ENCODE results near the gene PAM16. TPM values are rescaled to one million over a fixed set of nuclear protein-coding genes. Genes with fewer than 3 reads are reported as not detected.
"Not testable (repeated sequence)": the region's sequence is repeated elsewhere in the genome, so short reads cannot be mapped to it uniquely, and the experiment has no call there.

Gene PAM16
- total RNA-seq, 1 experiment from 2014 or later, result 65.6 TPM

DNA sequence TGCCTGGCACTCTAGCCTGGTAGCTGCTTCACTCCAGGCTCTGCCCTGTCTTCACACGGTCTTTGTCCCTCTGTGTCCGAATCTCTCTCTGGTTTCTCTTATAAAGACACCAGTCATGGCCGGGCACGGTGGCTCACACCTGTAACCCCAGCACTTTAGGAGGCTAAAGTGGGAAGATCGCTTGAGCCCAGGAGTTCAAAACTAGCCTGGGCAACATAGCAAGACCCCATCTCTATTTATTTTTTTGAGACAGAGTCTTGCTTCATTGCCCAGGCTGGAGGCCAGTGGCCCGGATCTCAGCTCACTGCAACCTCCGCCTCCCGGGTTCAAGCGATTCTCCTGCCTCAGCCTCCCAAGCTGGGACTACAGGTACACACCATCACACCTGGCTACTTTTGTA lies 17.4 kb downstream of the PAM16 start:
- not testable (repeated sequence) for H3K9ac ChIP-seq (ENCODE audit: low read length); H3K4me2 ChIP-seq (ENCODE audit: low read depth, low read length, poor library complexity, severe bottlenecking); H4K20me1 ChIP-seq (ENCODE audit: insufficient read depth, low read depth, low read length); H3K27me3 ChIP-seq (ENCODE audit: low read length); H3K9me3 ChIP-seq (ENCODE audit: low read length); H2AFZ ChIP-seq (ENCODE audit: low read length); H3K4me3 ChIP-seq (ENCODE audit: low read length); H3K36me3 ChIP-seq (ENCODE audit: insufficient read depth, low read length); DNase-seq; H3K4me1 ChIP-seq (ENCODE audit: low read length); H3K27ac ChIP-seq (ENCODE audit: low read length); H3K79me2 ChIP-seq (ENCODE audit: low read length); H3K9me2 ChIP-seq (replicated peaks; ENCODE audit: insufficient read depth, low read length)

DNA sequence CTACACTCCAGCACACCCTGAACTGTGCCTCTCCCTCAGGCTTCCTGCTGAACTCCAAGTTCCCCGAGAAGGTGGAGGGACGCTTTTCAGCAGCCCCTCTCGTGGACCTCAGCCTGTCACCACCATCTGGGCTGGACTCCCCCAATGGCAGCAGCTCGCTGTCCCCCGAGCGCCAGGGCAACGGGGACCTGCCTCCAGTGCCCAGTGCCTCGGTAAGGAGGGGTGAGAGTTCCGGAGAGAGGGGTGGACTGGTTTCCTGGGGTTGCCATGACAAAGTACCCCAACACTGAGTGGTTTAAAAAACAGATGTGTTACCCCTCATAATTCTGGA lies 17.8 kb downstream of the PAM16 start:
- Histone ChIP-seq H3K9ac (ENCODE audit: low read length) (no peak overlapping the region), H3K4me3 (ENCODE audit: low read length) (no peak overlapping the region), H4K20me1 (ENCODE audit: insufficient read depth, low read depth, low read length) (peaks cover 6% of the 10 kb centered on the region; the same call in 1 of the 2 replicates), H3K27me3 (ENCODE audit: low read length) (no peaks in the 10 kb centered on the region), H2AFZ (ENCODE audit: low read length) (no peak overlapping the region), H3K36me3 (ENCODE audit: insufficient read depth, low read length) (no peaks in the 10 kb centered on the region; the same call in 1 of the 2 replicates), H3K9me2 (replicated peaks; ENCODE audit: insufficient read depth, low read length) (no peaks in the 10 kb centered on the region), H3K4me1 (ENCODE audit: low read length) (peaks cover 3% of the 10 kb centered on the region), H3K9me3 (ENCODE audit: low read length) (no peaks in the 10 kb centered on the region), H3K4me2 (ENCODE audit: low read depth, low read length, poor library complexity, severe bottlenecking) (no peak overlapping the region), H3K27ac (ENCODE audit: low read length) (no peak overlapping the region), H3K79me2 (ENCODE audit: low read length) (no peaks in the 10 kb centered on the region)
- no peak for DNase-seq

DNA sequence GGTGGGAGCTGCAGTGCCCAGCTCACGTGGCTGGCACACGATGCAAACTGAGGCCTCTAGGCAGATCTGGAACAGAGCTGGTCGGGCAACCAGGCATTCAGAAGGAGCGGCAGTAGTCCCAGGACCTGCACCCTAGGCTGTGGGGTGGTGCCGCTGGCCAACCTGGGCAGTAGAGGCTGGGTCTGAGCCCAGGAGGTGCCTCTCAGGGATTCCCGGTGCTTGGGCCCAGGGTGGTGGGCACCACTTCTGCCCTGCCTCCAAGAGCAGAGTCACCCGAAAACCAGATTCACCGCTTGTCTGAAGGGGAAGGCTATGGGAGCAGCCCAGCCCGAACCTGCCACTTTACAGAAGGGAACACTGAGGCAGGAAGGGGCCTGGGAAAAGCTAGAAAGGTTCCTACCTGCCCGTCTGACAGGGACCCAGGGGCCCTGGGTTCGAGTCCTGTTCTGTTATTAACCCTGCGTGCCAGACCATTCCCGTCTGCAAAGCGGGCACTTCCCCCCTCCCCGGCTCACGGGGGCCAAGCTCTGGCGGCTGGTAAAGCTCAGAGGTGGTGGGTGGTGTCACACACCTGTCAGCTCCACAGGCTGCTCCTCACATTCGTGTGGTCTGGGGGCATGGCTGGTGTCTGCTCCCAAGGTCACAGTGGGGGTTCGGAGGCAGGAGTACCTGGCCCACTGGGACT lies 18.4 kb downstream of the PAM16 start:
- Histone ChIP-seq H3K36me3 (ENCODE audit: insufficient read depth, low read length) (no peaks in the 10 kb centered on the region), H3K27ac (ENCODE audit: low read length) (no peak overlapping the region), H3K9me2 (replicated peaks; ENCODE audit: insufficient read depth, low read length) (no peaks in the 10 kb centered on the region), H3K9ac (ENCODE audit: low read length) (no peak overlapping the region), H4K20me1 (ENCODE audit: insufficient read depth, low read depth, low read length) (peaks cover 3% of the 10 kb centered on the region; the same call in 1 of the 2 replicates), H3K27me3 (ENCODE audit: low read length) (no peaks in the 10 kb centered on the region), H2AFZ (ENCODE audit: low read length) (no peak overlapping the region), H3K4me3 (ENCODE audit: low read length) (no peak overlapping the region), H3K9me3 (ENCODE audit: low read length) (no peaks in the 10 kb centered on the region), H3K4me1 (ENCODE audit: low read length) (peaks cover 8% of the 10 kb centered on the region), H3K79me2 (ENCODE audit: low read length) (no peaks in the 10 kb centered on the region), H3K4me2 (ENCODE audit: low read depth, low read length, poor library complexity, severe bottlenecking) (no peak overlapping the region)
- no peak for DNase-seq

DNA sequence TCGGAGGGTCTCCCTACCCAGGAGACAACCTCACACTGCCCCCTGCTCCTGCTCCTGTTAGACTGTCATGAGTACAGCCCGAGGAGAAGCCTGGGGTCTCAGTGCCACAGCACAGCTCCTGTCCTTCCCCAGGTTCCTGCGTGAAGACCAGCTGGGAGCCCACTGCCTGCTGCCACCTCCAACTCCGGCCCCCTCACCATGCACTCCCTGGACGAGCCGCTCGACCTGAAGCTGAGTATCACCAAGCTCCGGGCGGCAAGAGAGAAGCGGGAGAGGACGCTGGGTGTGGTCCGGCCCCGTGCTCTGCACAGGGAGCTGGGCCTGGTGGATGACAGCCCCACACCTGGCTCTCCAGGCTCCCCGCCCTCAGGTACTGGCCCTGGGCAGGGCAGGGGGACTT lies 19.0 kb downstream of the PAM16 start:
- no peak for DNase-seq
- Histone ChIP-seq H3K9ac (ENCODE audit: low read length) (no peak overlapping the region), H3K36me3 (ENCODE audit: insufficient read depth, low read length) (no peaks in the 10 kb centered on the region), H3K4me2 (ENCODE audit: low read depth, low read length, poor library complexity, severe bottlenecking) (no peak overlapping the region), H3K9me3 (ENCODE audit: low read length) (no peaks in the 10 kb centered on the region), H3K27ac (ENCODE audit: low read length) (no peak overlapping the region), H3K4me1 (ENCODE audit: low read length) (peaks cover 9% of the 10 kb centered on the region), H3K79me2 (ENCODE audit: low read length) (no peaks in the 10 kb centered on the region), H3K27me3 (ENCODE audit: low read length) (no peaks in the 10 kb centered on the region), H3K4me3 (ENCODE audit: low read length) (no peak overlapping the region), H2AFZ (ENCODE audit: low read length) (no peak overlapping the region), H3K9me2 (replicated peaks; ENCODE audit: insufficient read depth, low read length) (no peaks in the 10 kb centered on the region), H4K20me1 (ENCODE audit: insufficient read depth, low read depth, low read length) (peaks cover 3% of the 10 kb centered on the region; the same call in 1 of the 2 replicates)

DNA sequence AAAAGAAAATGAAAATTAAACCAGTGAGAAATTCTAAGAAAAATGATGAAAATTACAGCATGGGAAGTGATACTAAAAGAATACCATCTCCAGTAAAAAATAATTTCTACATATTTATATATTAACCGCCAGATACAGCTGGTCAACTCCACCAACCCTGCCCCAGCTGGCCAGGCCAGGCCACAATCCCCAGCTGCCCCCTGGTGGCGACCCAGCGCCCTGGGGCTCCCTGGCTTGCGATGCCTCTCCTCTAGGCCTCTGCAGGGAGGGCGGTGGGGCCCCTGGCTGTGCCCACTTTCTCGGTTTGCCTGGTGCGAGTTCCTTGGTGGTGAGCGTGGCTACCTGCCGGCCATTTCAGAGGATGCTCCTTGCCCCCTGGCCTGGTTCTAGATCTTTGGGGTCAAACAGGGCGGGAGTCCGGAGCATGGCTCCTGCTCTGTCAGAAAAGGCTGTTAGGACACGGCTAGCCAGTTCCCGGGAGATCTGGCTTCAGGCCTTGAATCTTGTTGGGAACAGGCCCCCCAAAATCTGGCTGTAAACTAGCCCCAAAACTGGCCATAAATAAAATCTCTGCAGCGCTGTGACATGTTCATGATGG lies 20.7 kb downstream of the PAM16 start:
- Histone ChIP-seq H3K9me2 (replicated peaks; ENCODE audit: insufficient read depth, low read length) (no peaks in the 10 kb centered on the region), H3K4me2 (ENCODE audit: low read depth, low read length, poor library complexity, severe bottlenecking) (no peak overlapping the region), H3K36me3 (ENCODE audit: insufficient read depth, low read length) (no peaks in the 10 kb centered on the region), H3K9ac (ENCODE audit: low read length) (no peak overlapping the region), H3K9me3 (ENCODE audit: low read length) (no peaks in the 10 kb centered on the region), H3K27me3 (ENCODE audit: low read length) (no peaks in the 10 kb centered on the region), H4K20me1 (ENCODE audit: insufficient read depth, low read depth, low read length) (peaks cover 3% of the 10 kb centered on the region; the same call in 1 of the 2 replicates), H3K27ac (ENCODE audit: low read length) (no peak overlapping the region), H2AFZ (ENCODE audit: low read length) (no peak overlapping the region), H3K4me1 (ENCODE audit: low read length) (peaks cover 9% of the 10 kb centered on the region), H3K4me3 (ENCODE audit: low read length) (no peak overlapping the region), H3K79me2 (ENCODE audit: low read length) (no peaks in the 10 kb centered on the region)
- DNase-seq, result peak; percentile 82

DNA sequence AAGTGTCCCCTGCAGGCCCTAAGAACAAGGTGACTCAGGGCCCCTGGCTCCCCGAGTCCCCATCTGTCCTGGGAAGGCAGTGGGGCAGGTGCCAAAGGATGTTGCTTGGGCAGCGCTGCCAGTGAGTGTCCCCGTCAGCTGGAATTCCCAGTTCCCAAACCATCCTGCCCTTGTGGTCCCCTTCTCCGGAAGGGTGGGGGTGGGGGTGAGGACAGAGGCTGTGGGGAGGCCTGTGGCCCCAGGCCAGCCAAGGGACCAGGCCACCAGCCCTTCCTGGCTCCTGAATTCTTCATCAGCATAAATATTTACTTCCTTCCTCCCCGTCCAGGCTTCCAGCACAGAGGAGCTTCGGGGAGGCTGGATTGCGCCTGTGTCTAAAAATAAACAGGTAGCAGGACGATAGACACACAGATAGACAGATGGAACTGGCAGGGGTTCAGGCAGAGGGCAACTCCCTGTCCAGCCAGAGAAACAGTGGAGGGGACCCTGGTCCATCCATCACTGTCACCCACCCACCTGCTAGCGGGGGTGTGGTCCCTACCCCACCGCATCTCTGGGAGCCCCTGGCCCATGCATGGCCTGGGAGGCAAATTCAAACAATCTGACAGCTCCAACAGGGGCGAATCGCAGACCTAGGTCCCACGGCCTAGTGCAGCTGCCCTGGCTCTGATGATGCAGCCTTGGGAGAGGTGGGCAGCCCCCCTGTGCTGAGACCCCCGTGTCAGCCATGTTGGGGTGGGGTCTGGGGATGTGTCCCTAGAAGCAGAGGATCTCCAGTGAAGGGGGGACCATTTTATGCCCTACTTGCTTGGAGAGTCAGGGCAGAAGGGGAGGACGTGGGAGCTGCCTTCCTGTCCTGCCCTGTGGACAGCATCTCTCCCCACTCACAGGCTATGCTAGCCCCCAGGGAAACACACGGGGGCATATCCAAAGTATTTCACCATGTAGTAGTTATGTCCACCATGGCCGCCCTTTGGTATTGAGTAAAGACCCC lies 22.0 kb downstream of the PAM16 start:
- Histone ChIP-seq H3K27ac (ENCODE audit: low read length) (no peak overlapping the region), H3K4me3 (ENCODE audit: low read length) (no peak overlapping the region)

DNA sequence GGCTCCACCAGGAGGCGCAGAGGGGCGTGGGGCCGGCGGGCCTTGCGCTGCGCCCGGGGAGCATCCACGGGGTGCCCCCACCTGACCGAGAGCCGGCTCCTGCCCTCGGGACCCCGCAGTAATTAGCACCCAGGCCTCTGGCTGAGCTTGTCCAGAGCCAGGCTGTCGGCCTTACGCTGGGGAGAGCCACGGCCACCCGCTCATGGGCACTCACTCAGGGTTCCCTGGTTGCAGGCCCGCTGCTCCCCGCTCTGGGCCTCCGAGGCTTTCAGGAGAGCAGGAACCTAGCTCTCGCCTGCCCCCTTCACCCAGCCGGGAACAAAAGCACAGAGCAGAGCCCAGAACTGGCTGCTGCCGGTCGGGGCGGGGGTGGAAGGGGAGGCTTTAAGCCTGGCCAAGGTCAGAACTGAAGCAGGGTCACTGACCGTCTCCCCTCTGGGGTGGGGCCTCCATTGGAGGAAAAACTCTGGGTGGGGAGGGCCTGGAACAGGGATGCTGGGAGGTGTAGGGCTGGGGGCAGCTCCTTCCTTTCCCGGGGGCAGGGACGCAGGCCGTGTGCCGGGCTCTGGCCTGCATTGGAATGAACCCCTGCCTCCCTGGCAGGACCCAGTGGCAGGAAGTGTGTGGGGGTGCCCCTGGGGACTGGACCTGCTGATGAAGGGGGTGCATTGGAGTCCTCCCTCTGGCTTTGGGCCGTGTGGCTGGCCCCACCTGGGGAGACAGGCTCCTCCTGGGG lies 22.9 kb downstream of the PAM16 start:
- Histone ChIP-seq H3K4me1 (ENCODE audit: low read length) (peaks cover 9% of the 10 kb centered on the region), H3K36me3 (ENCODE audit: insufficient read depth, low read length) (no peaks in the 10 kb centered on the region), H3K27ac (ENCODE audit: low read length) (no peak overlapping the region), H2AFZ (ENCODE audit: low read length) (peak overlapping the region; percentile 41; the same call in 1 of the 2 replicates), H3K27me3 (ENCODE audit: low read length) (no peaks in the 10 kb centered on the region), H3K4me2 (ENCODE audit: low read depth, low read length, poor library complexity, severe bottlenecking) (peak overlapping the region; percentile 59), H3K9me3 (ENCODE audit: low read length) (no peaks in the 10 kb centered on the region), H3K79me2 (ENCODE audit: low read length) (no peaks in the 10 kb centered on the region), H3K9ac (ENCODE audit: low read length) (peak overlapping the region; percentile 58), H3K9me2 (replicated peaks; ENCODE audit: insufficient read depth, low read length) (no peaks in the 10 kb centered on the region), H4K20me1 (ENCODE audit: insufficient read depth, low read depth, low read length) (no peaks in the 10 kb centered on the region; the same call in 1 of the 2 replicates), H3K4me3 (ENCODE audit: low read length) (peak overlapping the region; percentile 53; the same call in 1 of the 2 replicates)
- peak; percentile 82 for DNase-seq

More for the DNA sequence above, 22.0 kb downstream of the PAM16 start:
- H3K36me3 ChIP-seq (ENCODE audit: insufficient read depth, low read length), result no peaks in the 10 kb centered on the region
- no peaks in the 10 kb centered on the region for H3K79me2 ChIP-seq (ENCODE audit: low read length)
- peaks cover 3% of the 10 kb centered on the region; the same call in 1 of the 2 replicates for H4K20me1 ChIP-seq (ENCODE audit: insufficient read depth, low read depth, low read length)
- H3K4me2 ChIP-seq (ENCODE audit: low read depth, low read length, poor library complexity, severe bottlenecking), result no peak overlapping the region
- H3K9ac ChIP-seq (ENCODE audit: low read length), result no peak overlapping the region
- no peaks in the 10 kb centered on the region for H3K9me2 ChIP-seq (replicated peaks; ENCODE audit: insufficient read depth, low read length)
- no peak overlapping the region for H2AFZ ChIP-seq (ENCODE audit: low read length)
- DNase-seq, result no peak
- H3K4me1 ChIP-seq (ENCODE audit: low read length), result peaks cover 9% of the 10 kb centered on the region
- no peaks in the 10 kb centered on the region for H3K27me3 ChIP-seq (ENCODE audit: low read length)
- H3K9me3 ChIP-seq (ENCODE audit: low read length), result no peaks in the 10 kb centered on the region
